Stimulated activated CD8-positive, alpha-beta memory T cell treated with anti-CD3 and anti-CD28 coated beads, Interleukin-15, amount 100 ng/mL, for 48 hours (primary cell): ENCODE data around the gene MOGAT2.
"Not testable (repeated sequence)": the region's sequence is repeated elsewhere in the genome, so short reads cannot be mapped to it uniquely, and the experiment has no call there.

Source experiments
- DNase-seq, 2 donors: peaks; one replicate each; pipeline ENCODE4 v3.0.0-alpha.2; 2020; ENCODE audit warnings: low read depth in 2 of 2

MOGAT2 gene

DNA sequence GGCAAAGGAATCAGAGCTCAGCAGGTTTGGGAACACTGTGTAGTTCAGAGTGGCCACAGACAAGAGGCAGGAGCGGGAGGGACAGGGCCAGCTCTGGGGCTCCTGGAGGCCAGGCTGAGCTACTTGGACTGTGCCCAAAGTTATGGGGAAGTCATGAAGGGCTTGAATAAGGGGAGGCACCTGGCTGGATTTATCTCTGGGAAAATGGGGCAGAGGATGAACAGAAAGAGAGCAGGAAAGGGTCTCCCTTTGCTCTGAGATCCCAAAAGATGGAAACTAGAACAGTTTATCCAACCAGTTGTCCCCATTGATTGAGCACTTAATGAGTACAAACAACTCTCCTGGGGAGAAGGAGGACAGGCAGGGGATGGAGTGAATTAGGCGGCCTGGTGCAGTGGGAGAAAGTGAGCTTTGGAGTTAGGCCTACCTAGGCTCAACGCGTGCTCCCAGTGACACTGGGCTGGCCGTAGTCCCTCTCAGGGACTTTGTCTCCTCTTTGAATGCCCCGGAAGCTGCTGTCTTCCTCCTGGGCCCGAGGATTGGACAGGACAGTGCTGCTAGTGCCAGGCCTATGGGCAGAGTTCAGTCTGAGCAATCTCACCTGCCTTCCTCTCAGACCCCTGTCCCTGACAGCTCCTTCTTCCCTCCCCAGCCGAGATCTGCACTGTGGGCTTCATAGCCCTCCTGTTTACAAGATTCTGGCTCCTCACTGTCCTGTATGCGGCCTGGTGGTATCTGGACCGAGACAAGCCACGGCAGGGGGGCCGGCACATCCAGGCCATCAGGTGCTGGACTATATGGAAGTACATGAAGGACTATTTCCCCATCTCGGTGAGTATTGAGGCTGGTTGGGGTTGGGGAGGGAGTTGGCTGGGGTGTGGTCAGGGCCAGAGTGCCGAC lies 2.0 kb downstream of the MOGAT2 start:
- no peak for DNase-seq

DNA sequence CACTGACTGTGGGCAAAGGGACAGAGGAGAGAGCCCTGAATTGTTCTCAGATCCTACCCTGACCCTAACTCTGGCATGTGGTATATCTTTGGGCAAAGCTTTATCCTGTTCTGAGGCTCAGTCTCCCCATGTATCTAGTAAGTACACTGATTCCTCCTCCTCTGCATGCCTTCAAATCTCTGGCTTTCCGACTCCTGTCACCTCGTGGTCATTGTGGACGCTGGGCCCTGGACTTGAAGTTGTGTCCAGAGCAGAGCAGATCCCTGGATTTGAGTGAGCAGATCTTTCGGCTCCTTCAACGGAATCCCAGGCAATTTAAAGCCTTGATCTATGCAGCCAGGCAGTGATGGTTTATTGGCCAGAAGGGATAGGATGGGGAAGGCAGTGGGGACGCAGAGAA lies 3.0 kb downstream of the MOGAT2 start:
- DNase-seq = no peak

DNA sequence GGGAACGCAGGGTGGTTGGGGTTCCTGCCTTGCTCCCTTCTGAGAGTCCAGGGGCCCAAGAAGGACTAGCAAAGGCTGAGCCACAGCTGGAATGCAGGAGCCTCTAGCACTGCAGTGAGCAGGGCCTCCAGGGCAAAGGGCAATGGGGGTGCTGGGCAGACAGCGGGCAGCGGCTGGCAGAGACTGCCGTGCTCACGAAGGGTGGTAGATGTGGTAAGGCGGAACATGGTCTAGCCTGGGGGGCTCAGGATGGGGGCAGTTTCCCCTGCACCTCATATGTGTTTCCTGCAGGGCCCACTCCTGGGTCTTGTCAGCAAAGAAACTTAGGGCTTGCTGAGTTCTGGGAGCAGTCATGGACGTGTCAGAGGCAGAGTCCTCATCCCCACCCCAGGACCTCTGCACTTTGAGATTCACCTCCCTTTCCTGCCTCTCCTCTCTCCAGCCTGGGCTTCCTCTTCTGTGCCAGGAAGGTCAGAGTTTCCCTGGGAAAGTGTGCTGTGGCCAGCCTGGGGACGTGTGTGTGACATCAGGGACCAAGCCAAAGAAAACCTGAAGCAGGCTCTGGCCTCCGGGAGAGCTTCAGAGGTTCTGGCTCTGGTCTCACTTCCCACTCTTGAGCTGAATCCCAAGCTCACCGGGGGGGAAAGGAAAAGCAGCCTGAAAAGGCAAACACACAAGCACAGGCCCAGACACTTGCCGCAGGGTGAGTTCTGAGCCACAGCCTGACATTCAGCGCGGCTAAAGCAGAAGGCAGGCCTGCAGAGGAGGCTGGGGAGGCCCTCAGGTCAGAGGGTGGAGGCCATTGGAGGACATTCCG lies 4.4 kb downstream of the MOGAT2 start:
- DNase-seq = no peak

DNA sequence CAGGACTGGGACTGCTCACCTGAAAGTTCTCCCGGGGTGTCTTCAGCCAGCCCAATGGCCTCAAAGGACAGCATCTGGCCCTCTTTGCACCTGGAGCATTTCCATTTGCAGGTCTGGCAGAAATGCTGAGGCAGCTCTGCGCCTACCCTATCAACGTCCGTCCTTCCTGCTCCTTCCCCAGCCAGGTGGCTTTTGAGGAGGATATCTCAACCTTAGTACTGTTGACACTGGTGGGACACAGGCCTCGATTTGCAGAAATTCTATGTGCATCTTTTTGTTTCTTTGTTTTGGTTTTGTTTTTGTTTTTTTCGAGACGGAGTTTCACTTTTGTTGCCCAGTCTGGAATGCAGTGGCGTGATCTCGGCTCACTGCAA lies 5.0 kb downstream of the MOGAT2 start:
- DNase-seq = no peak

DNA sequence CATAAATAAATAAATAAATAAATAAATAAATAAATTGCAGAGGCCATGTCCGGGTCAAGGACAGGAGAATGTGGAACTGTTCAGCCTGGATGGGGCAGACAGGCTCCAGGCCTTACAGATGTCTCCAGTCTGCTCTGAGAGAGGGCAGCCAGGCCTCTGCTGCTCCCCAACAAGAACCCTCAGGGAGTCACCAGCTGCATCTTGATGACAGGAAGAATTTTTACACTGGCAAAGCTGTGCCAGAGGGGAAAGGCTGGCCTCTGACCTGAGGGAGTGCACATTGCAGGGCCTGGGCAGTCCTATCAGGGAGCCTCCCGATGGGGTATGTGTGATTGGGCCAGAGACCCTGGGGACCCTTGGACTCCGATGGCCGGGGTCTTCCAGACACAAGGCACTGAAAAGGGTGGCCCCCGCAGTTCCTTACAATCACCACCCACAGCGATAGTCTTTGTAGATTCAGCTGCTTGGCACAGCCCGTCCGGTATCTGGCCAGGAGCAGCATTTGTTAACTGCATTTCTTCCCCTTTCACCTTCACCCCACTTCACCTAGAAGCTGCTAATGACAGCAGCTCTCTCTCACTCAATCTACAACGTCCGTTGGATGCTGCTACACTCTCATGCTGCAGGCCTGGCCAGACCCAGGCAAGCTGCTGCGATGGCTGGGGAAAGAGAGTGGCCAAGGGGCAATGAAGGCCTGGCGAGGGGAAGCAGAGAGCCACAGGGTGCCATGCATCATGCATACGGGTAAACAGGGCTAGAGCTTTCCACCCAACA lies 8.1 kb downstream of the MOGAT2 start:
- DNase-seq = no peak

DNA sequence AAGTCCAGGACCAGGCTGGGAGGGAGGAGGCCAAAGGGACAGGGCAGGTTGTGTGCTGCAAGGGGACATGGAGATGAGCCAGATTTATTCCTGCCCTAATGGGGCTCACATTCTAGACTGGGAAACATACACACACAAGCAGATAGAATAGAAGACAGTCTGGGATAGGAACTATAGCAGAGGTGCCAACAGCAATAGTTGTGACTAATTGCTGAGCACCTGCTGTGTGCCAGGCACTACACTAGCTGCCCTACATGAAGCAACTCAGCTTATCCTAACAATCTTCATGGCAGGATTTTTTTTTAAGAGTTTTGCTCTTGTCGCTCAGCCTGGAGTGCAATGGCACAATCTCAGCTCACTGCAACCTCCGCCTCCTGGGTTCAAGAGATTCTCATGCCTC lies 11.4 kb downstream of the MOGAT2 start:
- DNase-seq = no peak

DNA sequence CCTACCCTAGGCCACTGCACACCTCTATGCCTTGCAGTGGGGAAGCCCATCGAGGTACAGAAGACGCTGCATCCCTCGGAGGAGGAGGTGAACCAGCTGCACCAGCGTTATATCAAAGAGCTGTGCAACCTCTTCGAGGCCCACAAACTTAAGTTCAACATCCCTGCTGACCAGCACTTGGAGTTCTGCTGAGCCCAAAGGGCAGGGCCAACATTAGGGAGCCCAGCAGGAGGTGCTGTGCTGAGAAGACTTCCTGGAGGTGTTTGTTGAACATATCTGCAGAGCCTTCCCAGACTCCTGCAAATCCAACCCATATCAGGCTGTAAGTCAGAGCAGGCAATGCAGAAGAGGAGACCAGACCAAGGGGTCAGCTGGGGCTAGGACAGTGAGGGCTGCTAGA lies 13.5 kb downstream of the MOGAT2 start:
- DNase-seq = no peak

DNA sequence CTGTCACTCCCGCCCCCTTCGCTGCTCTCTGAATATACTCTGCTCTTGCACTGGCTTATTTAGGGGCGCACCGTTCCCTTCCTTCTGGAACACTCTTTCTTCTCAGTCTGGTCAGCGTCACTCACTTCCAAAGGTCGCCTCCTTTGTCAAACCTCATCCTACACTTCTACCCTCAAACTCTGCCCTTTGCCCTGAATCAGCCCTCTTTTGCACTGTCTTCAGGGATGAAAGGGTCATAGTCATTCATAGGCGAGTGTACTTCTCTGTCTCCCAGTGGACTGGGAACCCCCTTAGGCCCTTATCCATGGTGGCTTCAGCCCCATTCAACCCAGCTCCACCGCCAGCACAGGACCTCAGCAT lies 15.4 kb downstream of the MOGAT2 start:
- no peak for DNase-seq

DNA sequence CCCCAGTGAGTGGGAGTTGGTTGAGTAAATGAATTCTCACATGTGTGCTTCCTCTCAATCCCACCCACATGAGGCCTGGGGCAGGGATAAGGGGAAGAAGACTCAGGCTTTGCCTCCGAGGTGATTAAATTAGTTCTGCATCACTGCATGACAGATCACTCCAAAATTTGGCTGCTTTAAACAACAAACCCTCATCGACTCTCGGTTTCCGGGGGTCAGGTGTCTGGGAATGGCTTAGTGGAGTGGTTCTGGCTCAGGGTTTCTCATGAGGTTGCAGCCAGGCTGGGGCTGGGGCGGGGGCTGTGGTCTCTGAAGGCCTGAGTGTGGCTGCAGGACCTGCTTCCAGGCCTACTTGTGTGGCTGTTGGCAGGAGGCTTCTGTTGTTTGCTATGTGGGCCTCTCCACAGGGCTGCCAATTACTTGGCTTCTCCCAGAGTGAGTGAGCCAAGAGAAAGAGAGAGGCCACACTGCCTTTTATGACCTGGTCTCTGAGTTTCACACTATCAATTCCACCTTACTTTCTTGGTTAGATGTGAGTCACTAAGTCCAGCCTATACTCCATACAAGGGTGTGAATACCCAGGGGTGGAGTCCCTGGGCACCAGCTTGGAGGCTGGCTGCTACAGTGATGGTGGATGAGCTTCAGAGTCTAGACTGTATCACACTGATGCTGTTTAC lies 15.9 kb downstream of the MOGAT2 start:
- DNase-seq = no peak

DNA sequence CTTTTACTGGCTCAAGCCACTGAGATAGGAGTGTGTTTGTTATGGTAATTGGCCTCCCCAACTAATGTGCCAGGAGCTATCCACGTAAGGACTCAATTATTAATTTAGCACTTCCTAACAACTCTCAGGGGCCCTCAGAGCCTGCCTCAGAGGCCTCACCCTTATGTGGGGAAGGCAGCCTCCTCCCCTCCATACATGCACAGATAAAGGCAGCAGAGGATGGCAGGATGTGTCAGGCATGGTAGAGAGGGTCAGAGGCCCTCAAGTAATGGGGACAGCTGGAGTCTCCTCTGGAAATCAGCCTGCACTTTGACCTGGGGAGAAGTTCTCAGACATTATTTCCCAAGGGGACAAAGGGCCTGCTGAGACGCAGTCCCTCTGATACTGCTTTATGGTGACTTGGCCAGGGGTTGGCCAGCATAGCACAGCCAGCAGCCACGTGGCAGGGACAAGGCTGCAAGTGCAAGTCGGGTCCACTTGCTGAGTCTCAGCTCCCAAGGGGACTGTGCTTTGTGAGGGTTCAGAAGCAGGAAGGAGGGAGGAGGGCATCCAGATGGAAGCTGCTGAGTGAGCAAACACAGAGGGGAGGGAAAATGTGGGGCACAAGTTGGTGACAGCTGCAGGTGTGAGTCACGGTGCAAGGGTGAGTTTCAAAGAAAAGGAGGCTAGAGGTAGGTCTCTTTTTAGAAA lies 17.0 kb downstream of the MOGAT2 start:
- no peak for DNase-seq

DNA sequence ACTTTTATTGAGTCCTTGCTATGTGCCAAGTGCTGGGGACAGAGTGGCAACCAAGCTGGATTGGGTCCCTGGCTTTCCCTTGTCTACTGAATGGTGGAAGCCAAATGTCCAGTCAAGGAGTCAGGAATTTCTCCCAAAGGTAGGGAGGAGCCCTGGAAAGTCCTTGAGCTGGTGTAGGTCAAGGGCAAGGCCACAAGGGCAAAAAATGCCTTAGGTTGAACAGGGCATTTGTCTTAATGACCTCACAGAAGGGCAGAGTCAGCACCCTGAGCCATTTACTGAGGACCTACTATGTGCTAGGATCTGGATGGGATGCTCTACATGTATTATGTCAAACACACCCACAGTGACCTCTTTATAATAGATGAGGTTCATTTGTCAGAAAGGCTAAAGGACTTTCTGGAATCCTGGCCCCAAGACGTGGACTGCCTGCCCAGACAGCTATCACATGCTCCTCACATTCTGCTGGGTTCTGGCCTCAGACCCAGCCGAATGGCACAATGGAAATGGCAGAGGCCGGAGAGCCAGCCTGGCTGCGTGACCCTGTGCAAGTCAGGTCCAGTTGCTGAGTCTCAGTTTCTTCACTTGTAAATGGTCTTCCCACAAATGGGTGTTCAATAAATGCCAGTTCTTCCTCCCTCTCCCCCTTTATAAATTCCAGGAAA lies 17.7 kb downstream of the MOGAT2 start:
- no peak for DNase-seq

DNA sequence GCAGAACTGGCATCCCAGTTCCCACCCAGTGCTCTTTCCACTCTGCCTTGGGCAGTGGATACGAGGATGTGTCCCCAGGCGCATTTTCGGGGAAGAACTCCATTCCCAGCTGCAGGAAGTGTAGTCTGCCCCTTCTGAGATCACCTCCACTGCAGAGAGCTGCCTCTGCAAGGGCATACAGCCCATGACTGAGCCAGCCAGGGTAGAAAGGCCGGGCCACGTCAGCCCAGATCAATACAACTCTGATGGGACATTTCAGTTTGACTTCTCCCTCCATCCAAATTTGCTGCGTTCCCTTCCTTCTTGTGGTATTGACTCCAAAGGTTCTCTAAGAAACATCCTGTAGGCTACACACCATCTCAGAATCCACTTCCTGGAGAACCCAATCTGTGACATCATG lies 19.7 kb downstream of the MOGAT2 start:
- no peak for DNase-seq

DNA sequence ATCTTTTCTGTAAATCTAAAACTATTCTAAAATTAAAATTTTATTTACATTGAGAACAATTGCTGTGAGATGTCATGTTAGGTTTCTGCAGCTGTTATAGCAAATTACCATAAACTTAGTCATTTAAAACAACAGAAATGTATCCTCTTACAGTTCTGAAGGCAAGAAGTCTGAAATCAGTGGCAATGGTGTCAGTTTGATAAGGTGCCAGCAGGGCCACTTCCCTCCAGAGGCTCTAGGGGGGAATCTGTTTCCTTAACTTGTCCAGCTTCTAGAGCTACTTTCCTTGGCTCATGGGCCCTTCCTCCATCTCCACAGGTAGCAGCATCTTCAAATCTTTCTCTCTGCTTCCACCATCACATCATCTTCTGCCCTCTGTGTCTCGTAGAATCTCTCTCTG lies 23.0 kb downstream of the MOGAT2 start:
- DNase-seq = no peak

DNA sequence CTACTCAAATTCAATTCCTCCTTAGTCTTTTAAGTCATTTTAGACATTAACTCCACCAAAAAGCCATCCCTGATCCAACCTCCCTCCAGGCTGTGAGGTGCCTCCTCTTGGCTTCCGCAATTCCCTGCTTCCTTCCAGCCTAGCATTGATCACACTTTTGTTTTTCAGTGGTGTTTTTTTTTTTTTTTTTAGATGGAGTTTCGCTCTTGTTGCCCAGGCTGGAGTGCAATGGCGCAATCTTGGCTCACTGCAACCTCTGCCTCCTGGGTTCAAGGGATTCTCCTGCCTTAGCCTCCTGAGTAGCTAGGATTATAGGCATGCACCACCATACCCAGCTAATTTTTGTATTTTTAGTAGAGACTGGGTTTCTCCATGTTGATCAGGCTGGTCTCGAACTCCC lies 25.5 kb downstream of the MOGAT2 start:
- not testable (repeated sequence) for DNase-seq

DNA sequence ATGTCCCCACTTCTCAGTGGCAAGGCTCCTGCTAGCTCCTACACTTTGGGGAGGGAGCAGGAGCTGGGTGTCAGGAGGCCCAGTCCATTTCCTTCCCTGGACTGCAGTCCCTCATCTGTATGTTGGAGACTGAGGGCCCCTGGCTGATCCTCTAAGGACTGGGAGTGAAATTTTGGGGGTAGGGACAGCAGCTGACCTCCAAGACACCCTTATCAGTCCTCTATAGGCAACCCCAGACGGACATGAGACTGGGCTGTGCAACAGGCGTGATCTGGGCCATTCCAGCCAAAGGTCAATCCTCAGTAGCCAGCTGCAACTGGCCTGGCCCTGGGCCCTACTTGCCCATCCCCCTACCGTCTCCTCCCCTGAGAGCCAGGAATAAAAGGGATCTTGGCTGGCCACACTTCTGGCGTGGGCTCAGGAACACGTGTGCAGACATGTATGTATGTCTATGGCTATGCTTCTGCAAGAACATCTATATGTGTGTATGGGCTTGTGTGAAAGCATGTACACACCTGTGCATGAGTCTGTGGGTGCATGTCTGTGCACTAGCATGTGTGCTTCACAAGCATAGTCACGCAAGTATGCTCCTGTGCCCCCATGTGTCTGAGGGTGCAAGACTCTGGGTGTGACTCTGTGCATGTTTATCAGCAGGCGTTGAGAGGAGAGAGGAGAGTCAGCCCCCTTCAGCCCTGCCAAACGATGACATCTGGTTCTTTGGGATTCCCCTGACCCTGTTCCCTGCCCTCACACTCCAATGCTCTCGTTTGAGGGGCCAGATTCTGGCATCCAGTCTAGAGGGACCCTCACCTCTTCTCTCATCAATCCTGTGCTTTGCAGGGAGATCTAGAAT lies 26.3 kb downstream of the MOGAT2 start:
- no peak for DNase-seq

DNA sequence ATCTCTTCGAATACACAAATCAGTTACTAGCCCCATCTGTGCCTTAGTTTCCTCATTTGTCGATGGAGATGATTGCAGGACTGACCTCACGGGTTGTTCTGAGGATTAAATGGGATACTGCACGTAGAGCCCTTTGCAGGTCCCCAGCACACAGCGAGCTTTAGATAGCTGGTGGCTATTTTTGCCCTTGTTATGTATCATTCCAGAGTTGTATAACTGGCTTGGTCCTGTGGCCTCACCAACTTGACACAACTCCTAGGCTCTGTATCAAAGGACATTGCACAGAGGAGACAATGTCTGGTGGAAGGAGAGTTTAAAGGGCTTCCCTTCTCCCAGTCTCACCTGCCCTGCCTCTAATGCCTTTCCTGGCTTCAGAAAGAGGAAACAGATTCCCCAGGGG lies 28.2 kb downstream of the MOGAT2 start:
- DNase-seq = no peak

DNA sequence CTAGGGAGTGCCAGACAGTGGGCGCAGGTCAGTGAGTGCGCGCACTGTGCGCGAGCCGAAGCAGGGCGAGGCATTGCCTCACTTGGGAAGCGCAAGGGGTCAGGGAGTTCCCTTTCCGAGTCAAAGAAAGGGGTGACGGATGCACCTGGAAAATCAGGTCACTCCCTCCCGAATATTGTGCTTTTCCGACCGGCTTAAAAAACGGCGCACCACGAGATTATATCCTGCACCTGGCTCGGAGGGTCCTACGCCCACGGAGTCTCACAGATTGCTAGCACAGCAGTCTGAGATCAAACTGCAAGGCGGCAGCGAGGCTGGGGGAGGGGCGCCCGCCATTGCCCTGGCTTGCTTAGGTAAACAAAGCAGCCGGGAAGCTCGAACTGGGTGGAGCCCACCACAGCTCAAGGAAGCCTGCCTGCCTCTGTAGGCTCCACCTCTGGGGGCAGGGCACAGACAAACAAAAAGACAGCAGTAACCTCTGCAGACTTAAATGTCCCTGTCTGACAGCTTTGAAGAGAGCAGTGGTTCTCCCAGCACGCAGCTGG lies 31.2 kb downstream of the MOGAT2 start:
- not testable (repeated sequence) for DNase-seq

DNA sequence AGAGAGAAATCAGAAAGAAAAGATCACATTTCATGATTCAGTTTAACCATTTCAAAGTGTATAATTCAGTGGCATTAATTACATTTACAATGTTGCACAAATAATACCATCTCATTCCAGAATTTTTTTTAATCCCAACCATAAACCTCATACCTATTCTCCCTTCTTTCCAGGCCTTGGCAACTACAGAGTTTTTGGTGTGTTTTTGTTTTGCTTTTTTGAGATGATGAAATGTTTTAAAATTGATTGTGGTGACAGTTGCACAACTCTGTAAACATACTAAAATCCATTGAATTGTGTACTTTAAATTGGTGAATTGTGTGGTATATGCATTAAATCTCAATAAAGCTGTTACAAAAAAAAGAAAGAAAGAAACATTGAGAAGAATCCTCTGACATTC lies 37.3 kb downstream of the MOGAT2 start:
- DNase-seq = not testable (repeated sequence)

DNA sequence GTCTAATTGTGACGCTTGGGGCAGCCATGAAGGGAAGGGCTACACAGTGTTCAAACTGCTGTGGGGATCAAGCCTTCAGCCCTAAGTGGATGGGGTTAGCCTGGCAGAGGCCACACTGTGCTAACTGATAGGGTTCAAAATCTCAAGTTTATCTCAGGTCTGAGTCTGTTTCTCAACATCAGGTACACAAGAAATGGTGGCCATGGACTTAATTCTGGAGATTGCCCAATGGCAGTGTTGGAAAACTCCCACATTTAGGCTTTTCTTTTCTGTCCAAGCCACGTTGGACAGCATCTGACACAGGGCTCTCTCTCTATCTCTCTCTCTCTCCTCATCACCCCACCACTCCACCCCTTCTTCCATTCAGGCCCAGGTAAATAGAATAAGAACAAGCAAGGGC lies 40.0 kb downstream of the MOGAT2 start:
- no peak for DNase-seq
